H9 (cell line): ENCODE data around the gene STK31. TPM values are rescaled to one million over a fixed set of nuclear protein-coding genes. Genes with fewer than 3 reads are reported as not detected.
"Not testable (repeated sequence)": the region's sequence is repeated elsewhere in the genome, so short reads cannot be mapped to it uniquely, and the experiment has no call there.

Source experiments
- DNase-seq: peaks from one replicate; pipeline ENCODE4 v3.0.0-alpha.2; 2017
- H2AFZ ChIP-seq: one replicate; pipeline ENCODE4 v1.6.1; 2013; ENCODE audit warnings: mild to moderate bottlenecking, low read length, control low read depth, moderate library complexity
- H2AK5ac ChIP-seq: 2 replicates; pipeline ENCODE4 v1.6.1; 2013; ENCODE audit warnings: low read length, control low read depth, mixed read lengths; ENCODE audit not compliant: insufficient read length
- H2BK120ac ChIP-seq: one replicate; pipeline ENCODE4 v1.6.1; 2013; ENCODE audit warnings: low read depth, mild to moderate bottlenecking, low read length, control low read depth, inconsistent platforms; ENCODE audit not compliant: poor library complexity, severe bottlenecking
- H2BK12ac ChIP-seq: 2 replicates; pipeline ENCODE4 v1.6.1; 2013; ENCODE audit warnings: low read length, control low read depth, mixed read lengths, low read depth; ENCODE audit not compliant: insufficient read length
- H2BK15ac ChIP-seq: 2 replicates; pipeline ENCODE4 v1.6.1; 2013; ENCODE audit warnings: low read depth, low read length, control low read depth
- H2BK20ac ChIP-seq: one replicate; pipeline ENCODE4 v1.6.1; 2013; ENCODE audit warnings: low read depth, mild to moderate bottlenecking, low read length, control low read depth, inconsistent platforms; ENCODE audit not compliant: poor library complexity, severe bottlenecking
- H2BK5ac ChIP-seq: 2 replicates; pipeline ENCODE4 v1.6.1; 2013; ENCODE audit warnings: low read length, control low read depth, mixed read lengths; ENCODE audit not compliant: insufficient read length
- H3K14ac ChIP-seq: 2 replicates; pipeline ENCODE4 v1.6.1; 2013; ENCODE audit warnings: low read length, control low read depth; ENCODE audit not compliant: insufficient read depth
- H3K18ac ChIP-seq: 2 replicates; pipeline ENCODE4 v1.6.1; 2013; ENCODE audit warnings: low read depth, mild to moderate bottlenecking, mixed read lengths, low read length, control low read depth; ENCODE audit not compliant: insufficient read length
- H3K23ac ChIP-seq: 2 replicates; pipeline ENCODE4 v1.6.1; 2013; ENCODE audit warnings: low read length, control low read depth, mixed read lengths, low read depth; ENCODE audit not compliant: insufficient read length
- H3K23me2 ChIP-seq: 2 replicates; pipeline ENCODE4 v1.6.1; 2013; ENCODE audit warnings: low read depth, mild to moderate bottlenecking, mixed read lengths, low read length, control low read depth; ENCODE audit not compliant: insufficient read length, poor library complexity, severe bottlenecking
- H3K27ac ChIP-seq: 2 replicates; pipeline ENCODE4 v1.5.1; 2013; ENCODE audit warnings: low read length, control low read depth, mixed read lengths, low read depth; ENCODE audit not compliant: insufficient read length
- H3K27me3 ChIP-seq: 2 replicates; pipeline ENCODE4 v1.6.1; 2013; ENCODE audit warnings: low read length, control low read depth, inconsistent platforms; ENCODE audit not compliant: insufficient read depth
- H3K4ac ChIP-seq: 2 replicates; pipeline ENCODE4 v1.6.1; 2013; ENCODE audit warnings: low read depth, mild to moderate bottlenecking, control low read depth, inconsistent platforms, low read length, moderate library complexity
- H3K4me1 ChIP-seq: 2 replicates; pipeline ENCODE4 v1.6.1; 2013; ENCODE audit warnings: low read length, control low read depth, inconsistent platforms; ENCODE audit not compliant: insufficient read depth
- H3K4me2 ChIP-seq: 2 replicates; pipeline ENCODE4 v1.6.1; 2013; ENCODE audit warnings: low read length, control low read depth, mixed read lengths; ENCODE audit not compliant: insufficient read length, insufficient read depth
- H3K56ac ChIP-seq: 2 replicates; pipeline ENCODE4 v1.6.1; 2013; ENCODE audit warnings: low read depth, mild to moderate bottlenecking, mixed read lengths, low read length, control low read depth; ENCODE audit not compliant: insufficient read length
- H3K79me1 ChIP-seq: 2 replicates; pipeline ENCODE4 v1.6.1; 2013; ENCODE audit warnings: low read depth, mild to moderate bottlenecking, moderate library complexity, low read length, control low read depth, inconsistent platforms; ENCODE audit not compliant: insufficient read depth, poor library complexity, severe bottlenecking
- H3K79me2 ChIP-seq: 2 replicates; pipeline ENCODE4 v1.6.1; 2013; ENCODE audit warnings: low read length, control low read depth, inconsistent platforms; ENCODE audit not compliant: insufficient read depth
- H3K9ac ChIP-seq: 2 replicates; pipeline ENCODE4 v1.6.1; 2013; ENCODE audit warnings: low read length, control low read depth, mixed read lengths; ENCODE audit not compliant: insufficient read length; ENCODE audit errors: extremely low read depth
- H3K9me3 ChIP-seq: one replicate; pipeline ENCODE4 v1.6.1; 2013; ENCODE audit warnings: low read depth, low read length, inconsistent platforms; ENCODE audit not compliant: control insufficient read depth
- H3T11ph ChIP-seq: one replicate; pipeline ENCODE4 v1.6.1; 2013; ENCODE audit warnings: mild to moderate bottlenecking, low read length, control low read depth, inconsistent platforms
- H4K20me1 ChIP-seq: one replicate; pipeline ENCODE4 v1.6.1; 2013; ENCODE audit not compliant: control insufficient read depth, insufficient read length, insufficient read depth
- H4K5ac ChIP-seq: 2 replicates; pipeline ENCODE4 v1.6.1; 2013; ENCODE audit warnings: low read depth, mild to moderate bottlenecking, mixed read lengths, low read length, control low read depth; ENCODE audit not compliant: insufficient read length
- H4K8ac ChIP-seq: replicated peaks from 2 replicates; pipeline ENCODE4 v1.6.1; 2013; ENCODE audit warnings: low read length, control low read depth, mixed read lengths, low read depth; ENCODE audit not compliant: insufficient read length
- H4K91ac ChIP-seq: 2 replicates; pipeline ENCODE4 v1.6.1; 2013; ENCODE audit warnings: low read depth, mild to moderate bottlenecking, moderate library complexity, mixed read lengths, low read length, control low read depth; ENCODE audit not compliant: insufficient read length
- H3K27ac Mint-ChIP-seq, 3 experiments: 2 replicates in 2 of 3; 3 replicates in 1 of 3; pipeline ENCODE4 v1.8.0; 2020 to 2021; ENCODE audit warnings: mixed read lengths in 3 of 3, mild to moderate bottlenecking in 1 of 3, moderate library complexity in 1 of 3
- H3K27me3 Mint-ChIP-seq: 2 replicates; pipeline ENCODE4 v1.8.0; 2021; ENCODE audit warnings: low read depth, mild to moderate bottlenecking, moderate library complexity, mixed read lengths
- H3K36me3 Mint-ChIP-seq, 3 experiments: 2 replicates in 2 of 3; 3 replicates in 1 of 3; pipeline ENCODE4 v1.8.0; 2020 to 2021; ENCODE audit warnings: low read depth in 3 of 3, mixed read lengths in 3 of 3; ENCODE audit not compliant: insufficient read depth in 1 of 3
- H3K4me1 Mint-ChIP-seq, 2 experiments: 2 replicates each; pipeline ENCODE4 v1.8.0; 2020; ENCODE audit warnings: mixed read lengths in 2 of 2
- H3K4me3 Mint-ChIP-seq, 2 experiments: 2 replicates in 1 of 2; 3 replicates in 1 of 2; pipeline ENCODE4 v1.8.0; 2020 to 2021; ENCODE audit warnings: mild to moderate bottlenecking in 2 of 2, mixed read lengths in 2 of 2, moderate library complexity in 1 of 2
- H3K9me3 Mint-ChIP-seq, 2 experiments: 2 replicates in 1 of 2; 3 replicates in 1 of 2; pipeline ENCODE4 v1.8.0; 2020; ENCODE audit warnings: mild to moderate bottlenecking in 2 of 2, mixed read lengths in 2 of 2, moderate library complexity in 1 of 2
- CTCF ChIP-seq: fragments of 200-600 bp; sonication (generic); conservative IDR thresholded peaks from 3 replicates; pipeline ENCODE4 v1.8.0; 2021; ENCODE audit warnings: antibody characterized with exemption, mild to moderate bottlenecking
- WGBS: extraction: QIAGEN DNeasy Blood & Tissue Kit; methylation state at CpG from one replicate; pipeline ENCODE4 v1.1.7; 2013; ENCODE audit warnings: missing lambda C conversion rate, low lambda C conversion rate, mixed read lengths; ENCODE audit not compliant: insufficient read length; ENCODE audit errors: extremely low coverage; 5-methylcytosine and 5-hydroxymethylcytosine counted together
- total RNA-seq: library from RNA; stranded (reverse); gene quantifications from 2 replicates; pipeline ENCODE4 v1.2.1, GENCODE V29; 2021

The STK31 gene
- total RNA-seq, 1 experiment from 2014 or later: 0.24 TPM

GRCh38 chr7:23751852-23752251 is 41.8 kb downstream of the STK31 start:
- H4K91ac ChIP-seq: no peak overlapping the region
- no peak overlapping the region for H2AK5ac ChIP-seq
- no peaks in the 10 kb centered on the region for H3K23me2 ChIP-seq
- H2BK20ac ChIP-seq: no peak overlapping the region
- no peak overlapping the region for H4K8ac ChIP-seq
- H2BK12ac ChIP-seq: no peak overlapping the region
- Mint-ChIP-seq H3K4me1 (no peaks in the 10 kb centered on the region), H3K4me3 (no peak overlapping the region), H3K36me3 (peaks cover 0 to 7% (median 0%) of the 10 kb centered on the region in 3 experiments; a peak in 2 of 7 replicates), H3K9me3 (peaks cover 0 to 4% of the 10 kb centered on the region in 2 experiments; a peak in 2 of 5 replicates), H3K27me3 (peaks cover 2% of the 10 kb centered on the region), H3K27ac (no peak overlapping the region)
- no peak for TF ChIP-seq CTCF
- H3K18ac ChIP-seq: no peak overlapping the region
- H3K79me2 ChIP-seq: no peaks in the 10 kb centered on the region
- H2BK120ac ChIP-seq: no peak overlapping the region
- H2AFZ ChIP-seq: no peak overlapping the region
- no peak overlapping the region for H3K56ac ChIP-seq
- H3K4me1 ChIP-seq: no peaks in the 10 kb centered on the region
- no peak overlapping the region for H3K23ac ChIP-seq
- H3K14ac ChIP-seq: no peak overlapping the region
- no peak for DNase-seq
- no peak overlapping the region for H3K9ac ChIP-seq
- no peak overlapping the region for H3T11ph ChIP-seq
- no peaks in the 10 kb centered on the region for H3K79me1 ChIP-seq
- no CpG with 5 or more reads among the region's 1 CpG for WGBS
- H3K27me3 ChIP-seq: no peaks in the 10 kb centered on the region
- no peak overlapping the region for H4K5ac ChIP-seq
- H4K20me1 ChIP-seq: no peaks in the 10 kb centered on the region
- no peak overlapping the region for H3K27ac ChIP-seq
- H2BK15ac ChIP-seq: no peak overlapping the region
- no peak overlapping the region for H3K4me2 ChIP-seq
- H3K4ac ChIP-seq: no peak overlapping the region
- H2BK5ac ChIP-seq: no peak overlapping the region
- no peaks in the 10 kb centered on the region for H3K9me3 ChIP-seq

GRCh38 chr7:23758839-23759238 is 48.8 kb downstream of the STK31 start:
- H3K36me3 Mint-ChIP-seq, H2AFZ ChIP-seq, H3K56ac ChIP-seq, H2AK5ac ChIP-seq, H2BK5ac ChIP-seq, H3K4me2 ChIP-seq, H3K9me3 Mint-ChIP-seq, H3K27ac ChIP-seq, H2BK12ac ChIP-seq, H3K23me2 ChIP-seq, H3K9ac ChIP-seq, H4K91ac ChIP-seq, H3K9me3 ChIP-seq, H3K27me3 ChIP-seq, H4K5ac ChIP-seq, H4K20me1 ChIP-seq, H3K4me3 Mint-ChIP-seq, H2BK15ac ChIP-seq, H3K27ac Mint-ChIP-seq, H2BK20ac ChIP-seq, DNase-seq, H3K79me1 ChIP-seq, H3K23ac ChIP-seq, H2BK120ac ChIP-seq, H3T11ph ChIP-seq, H3K27me3 Mint-ChIP-seq, H4K8ac ChIP-seq, H3K4ac ChIP-seq, H3K4me1 ChIP-seq, H3K18ac ChIP-seq, H3K14ac ChIP-seq, H3K79me2 ChIP-seq: not testable (repeated sequence)
- WGBS: no CpG with 5 or more reads among the region's 3 CpGs
- H3K4me1 Mint-ChIP-seq: peaks cover 19 to 21% of the 10 kb centered on the region in 2 experiments
